T-helper 2 cell treated with Interferon-gamma antibody and Interleukin-4, amounts not matched to agents 5 μg/mL and 100 μg/mL, for 36 hours (primary cell): Measurements from ENCODE around the gene B3GNT8.
"Not testable (repeated sequence)": the region's sequence is repeated elsewhere in the genome, so short reads cannot be mapped to it uniquely, and the experiment has no call there.

ENCODE experiments used
- DNase-seq: peaks from one replicate; pipeline ENCODE4 v3.0.0; 2021; ENCODE audit warnings: low spot score
- H3K27ac Mint-ChIP-seq: one replicate; pipeline ENCODE4 v1.8.0; 2021; ENCODE audit warnings: mild to moderate bottlenecking, mixed read lengths
- H3K27me3 Mint-ChIP-seq: one replicate; pipeline ENCODE4 v1.8.0; 2021; ENCODE audit warnings: low read depth, mixed read lengths
- H3K36me3 Mint-ChIP-seq: one replicate; pipeline ENCODE4 v1.8.0; 2021; ENCODE audit warnings: low read depth, mixed read lengths
- H3K4me1 Mint-ChIP-seq: one replicate; pipeline ENCODE4 v1.8.0; 2021; ENCODE audit warnings: low read depth, mixed read lengths
- H3K4me3 Mint-ChIP-seq: one replicate; pipeline ENCODE4 v1.8.0; 2022; ENCODE audit warnings: mild to moderate bottlenecking, moderate library complexity, mixed read lengths
- H3K9me3 Mint-ChIP-seq: one replicate; pipeline ENCODE4 v1.8.0; 2021; ENCODE audit warnings: mixed read lengths

Gene B3GNT8

DNA sequence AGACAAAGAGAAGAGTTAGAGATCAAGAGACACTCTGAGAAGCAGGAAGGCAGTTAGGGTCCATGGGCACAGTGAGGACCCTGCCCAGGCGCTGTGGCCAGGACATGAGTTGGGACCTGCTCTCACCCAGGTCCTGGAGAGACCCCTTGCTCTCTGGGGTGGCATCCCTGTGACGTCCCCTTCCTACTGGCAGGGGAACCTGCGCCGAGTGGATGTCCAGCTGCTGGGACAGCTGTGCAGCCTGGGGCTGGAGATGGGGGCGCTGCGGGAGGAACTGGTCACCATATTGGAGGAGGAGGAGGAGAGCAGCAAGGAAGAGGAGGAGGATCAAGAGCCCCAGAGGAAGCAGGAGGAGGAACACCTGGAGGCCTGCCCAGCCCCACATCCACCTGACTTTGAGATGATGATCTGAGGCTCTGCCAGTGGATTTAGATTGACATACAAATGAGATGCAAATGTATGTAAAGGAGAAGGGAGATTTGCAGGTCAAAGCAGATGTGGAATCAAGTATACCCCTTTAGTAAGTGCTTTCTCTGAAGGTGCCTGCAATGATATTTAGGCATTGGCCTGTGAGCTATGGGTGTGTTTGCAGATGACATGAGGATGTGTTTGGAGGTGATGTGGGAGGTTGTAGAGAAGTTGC is 16.8 kb upstream of the B3GNT8 start:
- Mint-ChIP-seq H3K4me3 (no peak overlapping the region), H3K27me3 (peaks cover 9% of the 10 kb centered on the region), H3K4me1 (peaks cover 23% of the 10 kb centered on the region), H3K27ac (peak overlapping the region; percentile 41), H3K9me3 (no peaks in the 10 kb centered on the region), H3K36me3 (no peaks in the 10 kb centered on the region)
- no peak for DNase-seq

GRCh38 chr19:41442473-41443355 is 15.5 kb upstream of the B3GNT8 start, which contains the start of gene ERICH4:
TSS of gene ERICH4 (plus strand) at chr19:41443156. CDS start at chr19:41443170, 14 bp downstream.
- Mint-ChIP-seq H3K27ac (peak within 1 kb of the TSS; percentile 41), H3K4me3 (no peak within 1 kb of the TSS)

DNA sequence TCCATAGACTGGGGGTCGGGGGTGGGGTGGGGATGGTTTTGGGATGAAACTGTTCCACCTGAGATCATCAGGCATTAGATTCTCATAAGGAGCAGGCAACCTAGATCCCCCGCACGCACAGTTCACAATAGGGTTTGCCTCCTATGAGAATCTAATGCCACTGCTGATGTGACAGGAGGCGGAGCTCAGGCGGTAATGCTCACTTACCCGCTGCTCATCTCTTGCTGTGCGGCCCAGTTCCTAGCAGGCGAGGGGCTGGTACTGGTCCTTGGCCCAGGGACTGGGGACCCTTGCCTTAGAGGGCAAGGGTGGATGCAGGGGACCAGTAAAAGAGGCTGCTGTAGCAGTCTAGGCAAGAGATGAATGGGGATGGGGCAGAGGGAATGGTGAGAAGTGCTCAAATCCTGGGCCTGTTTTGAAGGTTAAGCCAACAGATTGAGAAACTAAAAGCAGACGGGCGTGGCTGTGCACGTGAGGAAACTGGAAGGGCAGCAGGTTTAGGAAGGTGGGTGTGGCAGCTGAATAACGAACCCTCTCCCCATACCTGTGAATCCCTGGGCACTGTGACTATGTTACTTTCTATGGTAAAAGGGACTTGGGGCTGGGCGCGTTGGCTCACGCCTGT is 14.3 kb upstream of the B3GNT8 start:
- Mint-ChIP-seq H3K27me3 (peaks cover 7% of the 10 kb centered on the region), H3K4me1 (peaks cover 27% of the 10 kb centered on the region), H3K36me3 (peaks cover 6% of the 10 kb centered on the region), H3K27ac (no peak overlapping the region), H3K9me3 (no peaks in the 10 kb centered on the region), H3K4me3 (no peak overlapping the region)
- DNase-seq, result no peak

More at GRCh38 chr19:41442473-41443355, 15.5 kb upstream of the B3GNT8 start, which contains the start of gene ERICH4:
- Mint-ChIP-seq H3K4me1 (peaks cover 28% of the 10 kb centered on the region), H3K27me3 (peaks cover 9% of the 10 kb centered on the region), H3K36me3 (peaks cover 3% of the 10 kb centered on the region), H3K9me3 (no peaks in the 10 kb centered on the region)
- no peak for DNase-seq

GRCh38 chr19:41439441-41440222 is 12.5 kb upstream of the B3GNT8 start, which contains the start of gene DMAC2:
TSS of gene DMAC2 (minus strand) at chr19:41439912. CDS start at chr19:41439899, 13 bp downstream.
- Mint-ChIP-seq H3K36me3 (peaks cover 6% of the 10 kb centered on the region), H3K4me3 (no peak within 1 kb of the TSS), H3K27me3 (peaks cover 7% of the 10 kb centered on the region), H3K4me1 (peaks cover 27% of the 10 kb centered on the region), H3K27ac (peak within 1 kb of the TSS; percentile 46), H3K9me3 (no peaks in the 10 kb centered on the region)
- peak; percentile 97 for DNase-seq

DNA sequence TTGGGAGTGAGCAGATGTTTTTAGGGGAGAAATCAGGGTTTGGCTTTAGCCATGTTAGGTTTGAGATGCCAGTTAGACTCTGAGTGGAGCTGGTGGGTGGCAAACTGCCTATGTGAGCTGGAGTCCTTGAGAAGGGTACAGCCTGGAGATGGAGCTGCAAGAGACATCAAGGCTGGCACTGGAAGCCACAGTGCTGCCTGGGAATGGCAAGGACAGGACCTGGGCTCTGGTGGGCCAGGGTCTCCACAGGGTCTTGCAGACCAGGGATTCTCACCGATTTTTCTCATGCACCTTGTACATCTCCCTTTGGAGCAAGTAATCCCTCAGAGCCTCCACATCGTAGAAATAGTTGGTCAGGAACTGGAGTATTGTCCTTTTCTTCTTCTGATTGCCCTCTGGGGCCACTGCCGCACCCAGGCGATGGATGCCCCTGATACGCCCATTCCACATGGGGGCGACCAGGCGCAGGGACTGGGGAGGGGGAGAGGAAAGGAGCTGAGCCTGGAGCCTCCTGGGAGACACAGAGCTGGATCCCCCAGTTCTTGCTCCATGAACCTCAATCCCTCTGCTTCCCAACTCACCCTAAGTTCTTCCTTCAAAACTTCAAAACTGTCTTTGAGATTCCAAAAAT is 10.9 kb upstream of the B3GNT8 start:
- no peaks in the 10 kb centered on the region for H3K27me3 Mint-ChIP-seq
- H3K4me1 Mint-ChIP-seq, result peaks cover 23% of the 10 kb centered on the region
- peak overlapping the region; percentile 18 for H3K27ac Mint-ChIP-seq
- no peak for DNase-seq
- H3K36me3 Mint-ChIP-seq, result peaks cover 6% of the 10 kb centered on the region
- no peak overlapping the region for H3K4me3 Mint-ChIP-seq
- H3K9me3 Mint-ChIP-seq, result no peaks in the 10 kb centered on the region

DNA sequence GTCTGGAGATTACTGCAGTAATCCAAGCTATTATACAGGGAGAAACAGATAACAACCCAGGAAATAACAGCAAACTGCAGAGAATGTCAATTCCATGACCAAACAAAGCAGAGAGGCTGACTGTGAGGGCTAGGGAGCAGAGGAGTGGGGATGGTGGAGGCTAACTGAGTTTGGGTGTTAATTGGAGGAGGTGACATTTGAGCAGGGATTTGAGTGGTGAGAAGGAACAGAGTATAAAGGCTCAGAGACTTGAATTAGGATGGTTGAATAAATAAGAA is 9.4 kb upstream of the B3GNT8 start:
- DNase-seq, result no peak
- Mint-ChIP-seq H3K4me3 (no peak overlapping the region), H3K27me3 (no peaks in the 10 kb centered on the region), H3K27ac (no peak overlapping the region), H3K36me3 (peaks cover 15% of the 10 kb centered on the region), H3K9me3 (no peaks in the 10 kb centered on the region), H3K4me1 (peaks cover 23% of the 10 kb centered on the region)

GRCh38 chr19:41435936-41436673 is 8.9 kb upstream of the B3GNT8 start:
- Mint-ChIP-seq H3K4me1 (peaks cover 21% of the 10 kb centered on the region), H3K9me3 (no peaks in the 10 kb centered on the region), H3K27me3 (no peaks in the 10 kb centered on the region), H3K36me3 (peaks cover 17% of the 10 kb centered on the region), H3K4me3 (no peak overlapping the region), H3K27ac (no peak overlapping the region)
- DNase-seq, result no peak

- not testable (repeated sequence) for H3K9me3 Mint-ChIP-seq, H3K27ac Mint-ChIP-seq, H3K4me3 Mint-ChIP-seq, H3K27me3 Mint-ChIP-seq, DNase-seq
- peaks cover 15% of the 10 kb centered on the region for H3K4me1 Mint-ChIP-seq
- peaks cover 19% of the 10 kb centered on the region for H3K36me3 Mint-ChIP-seq
Measured at GRCh38 chr19:41435376-41435775, 8.2 kb upstream of the B3GNT8 start.

DNA sequence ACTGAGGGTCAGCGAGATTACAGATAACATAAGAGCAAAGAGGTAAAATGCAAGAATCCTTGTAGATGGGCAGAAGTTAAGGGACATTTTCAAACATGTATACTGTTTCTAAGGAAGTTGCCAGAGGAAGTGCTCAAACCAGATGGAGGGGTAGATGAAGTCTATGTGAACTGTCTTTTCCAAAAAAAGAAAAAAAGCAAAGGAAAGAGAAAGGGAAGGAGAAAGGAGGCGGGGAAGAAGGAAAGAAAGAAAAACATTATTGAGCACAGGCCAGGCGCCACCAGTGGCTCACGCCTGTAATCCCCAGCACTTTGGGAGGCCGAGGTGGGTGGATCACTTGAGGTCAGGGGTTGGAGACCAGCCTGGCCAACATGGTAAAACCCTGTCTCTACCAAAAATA is 7.3 kb upstream of the B3GNT8 start:
- Mint-ChIP-seq H3K4me3 (no peak overlapping the region), H3K27ac (peak overlapping the region; percentile 34), H3K36me3 (peaks cover 19% of the 10 kb centered on the region), H3K27me3 (no peaks in the 10 kb centered on the region), H3K9me3 (no peaks in the 10 kb centered on the region), H3K4me1 (peaks cover 10% of the 10 kb centered on the region)
- no peak for DNase-seq

- Mint-ChIP-seq H3K4me3 (no peak overlapping the region), H3K27me3 (no peaks in the 10 kb centered on the region), H3K27ac (no peak overlapping the region), H3K4me1 (peaks cover 12% of the 10 kb centered on the region), H3K9me3 (no peaks in the 10 kb centered on the region), H3K36me3 (peaks cover 20% of the 10 kb centered on the region)
- DNase-seq, result no peak
Measured at GRCh38 chr19:41433171-41433570, 6.0 kb upstream of the B3GNT8 start.

DNA sequence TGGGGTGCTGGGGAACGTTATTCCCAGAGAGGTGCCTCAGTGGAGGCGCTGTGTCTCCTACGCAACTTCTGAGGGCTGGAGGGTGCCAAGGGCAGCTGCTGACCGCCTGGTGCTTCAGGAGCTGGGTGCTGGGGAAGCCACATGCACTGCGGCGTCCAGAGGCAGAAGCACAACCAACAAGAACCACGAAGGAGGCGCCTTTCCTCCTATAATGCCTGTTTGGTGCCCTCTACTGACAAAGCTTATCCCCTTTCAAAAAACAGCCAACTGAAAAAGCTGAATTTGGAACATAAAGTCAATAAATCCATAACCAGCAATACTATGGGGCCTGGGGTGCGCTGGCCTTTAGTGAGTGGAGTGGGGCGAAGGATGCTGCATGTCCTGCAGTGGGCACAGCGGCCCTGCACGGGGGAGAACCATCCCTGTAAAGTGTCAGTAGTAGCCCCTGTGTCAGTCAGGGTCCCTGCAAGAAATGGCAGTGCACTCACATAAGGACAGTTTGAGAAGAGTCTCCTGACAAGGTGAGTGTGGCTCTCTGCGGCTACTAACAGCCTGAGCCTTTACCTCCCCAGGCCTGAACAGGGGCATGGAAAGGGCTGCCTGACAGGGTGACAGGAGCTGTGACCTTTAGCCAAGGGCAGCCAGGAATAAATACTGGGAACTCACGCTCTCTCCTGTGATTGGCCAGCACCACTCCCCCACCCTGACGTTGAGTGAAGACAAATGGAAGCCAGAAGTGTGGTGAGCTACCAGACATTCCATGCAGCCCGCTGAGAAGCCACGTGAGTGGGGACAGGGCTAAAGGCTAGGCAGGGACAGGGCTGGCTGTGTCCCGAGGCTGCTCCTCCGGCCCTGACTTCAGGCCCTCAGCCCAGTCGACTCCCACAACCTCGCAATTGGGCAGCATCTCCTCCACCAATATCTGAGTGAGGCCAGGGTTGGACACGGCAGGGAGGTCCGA is 4.5 kb upstream of the B3GNT8 start:
- no peaks in the 10 kb centered on the region for H3K9me3 Mint-ChIP-seq
- peak overlapping the region; percentile 49 for H3K27ac Mint-ChIP-seq
- DNase-seq, result no peak
- peaks cover 17% of the 10 kb centered on the region for H3K36me3 Mint-ChIP-seq
- no peak overlapping the region for H3K4me3 Mint-ChIP-seq
- no peaks in the 10 kb centered on the region for H3K27me3 Mint-ChIP-seq
- H3K4me1 Mint-ChIP-seq, result peaks cover 21% of the 10 kb centered on the region

DNA sequence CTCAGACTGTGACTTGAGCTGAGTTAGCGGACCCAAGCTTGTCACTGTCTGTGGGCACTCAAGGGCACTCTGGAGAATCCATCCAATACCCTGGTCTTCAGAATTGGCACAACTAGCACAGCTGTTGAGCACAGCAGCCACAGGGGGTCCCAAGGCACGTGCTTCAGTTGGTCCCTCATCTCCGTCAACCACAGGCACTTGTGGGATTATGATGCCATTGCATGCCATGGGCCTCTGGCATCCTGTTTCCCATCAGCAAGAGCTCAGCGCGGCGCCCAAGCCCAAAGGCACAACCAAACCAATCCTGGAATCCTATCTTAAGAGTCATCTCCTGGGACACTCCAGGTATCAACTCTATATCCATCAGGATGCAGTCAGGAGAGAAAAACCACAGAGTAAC is 3.7 kb upstream of the B3GNT8 start:
- H3K4me3 Mint-ChIP-seq, result no peak overlapping the region
- H3K27ac Mint-ChIP-seq, result no peak overlapping the region
- H3K27me3 Mint-ChIP-seq, result no peaks in the 10 kb centered on the region
- no peak for DNase-seq
- peaks cover 22% of the 10 kb centered on the region for H3K4me1 Mint-ChIP-seq
- H3K9me3 Mint-ChIP-seq, result no peaks in the 10 kb centered on the region
- peaks cover 17% of the 10 kb centered on the region for H3K36me3 Mint-ChIP-seq
